Measurements from ENCODE around the gene APOBEC3G.
A peak's percentile ranks its signal among the peaks of the same experiment; 100 is the strongest.

APOBEC3G gene

GRCh38 chr22:39123751-39124581 is 46.9 kb downstream of the APOBEC3G start:
- DNase-seq (ENCODE audit: low spot score) = no peak

GRCh38 chr22:39125622-39126021 is 48.5 kb downstream of the APOBEC3G start:
- DNase-seq (ENCODE audit: low spot score) = no peak

- no peak for DNase-seq (ENCODE audit: low spot score)
Observed at GRCh38 chr22:39128508-39128907, 51.4 kb downstream of the APOBEC3G start.

- no peak for DNase-seq (ENCODE audit: low spot score)
Observed at GRCh38 chr22:39129081-39129480, 52.0 kb downstream of the APOBEC3G start.

GRCh38 chr22:39129746-39130145 is 52.7 kb downstream of the APOBEC3G start:
- no peak for DNase-seq (ENCODE audit: low spot score)

- DNase-seq (ENCODE audit: low spot score) = no peak
Observed at GRCh38 chr22:39130152-39130704, 53.2 kb downstream of the APOBEC3G start.

- DNase-seq (ENCODE audit: low spot score) = no peak
Observed at GRCh38 chr22:39130892-39131855, 54.1 kb downstream of the APOBEC3G start.

GRCh38 chr22:39132281-39132680 is 55.2 kb downstream of the APOBEC3G start:
- DNase-seq (ENCODE audit: low spot score) = no peak

- no peak for DNase-seq (ENCODE audit: low spot score)
Observed at GRCh38 chr22:39132871-39133524, 55.9 kb downstream of the APOBEC3G start.

- DNase-seq (ENCODE audit: low spot score) = no peak
Observed at GRCh38 chr22:39133871-39134270, 56.8 kb downstream of the APOBEC3G start.

GRCh38 chr22:39134366-39135091 is 57.5 kb downstream of the APOBEC3G start:
- no peak for DNase-seq (ENCODE audit: low spot score)

- peak; percentile 52 for DNase-seq (ENCODE audit: low spot score)
Observed at GRCh38 chr22:39135092-39135896, 58.2 kb downstream of the APOBEC3G start.

- DNase-seq (ENCODE audit: low spot score) = no peak
Observed at GRCh38 chr22:39136317-39136716, 59.2 kb downstream of the APOBEC3G start.
